Inflammatory macrophage (primary cell): ENCODE data around the gene GPSM1.
"Not testable (repeated sequence)": the region's sequence is repeated elsewhere in the genome, so short reads cannot be mapped to it uniquely, and the experiment has no call there.

Source experiments
- DNase-seq, 2 donors: peaks; one replicate each; pipeline ENCODE4 v3.0.0-alpha.2; 2020 to 2022

Gene GPSM1

DNA sequence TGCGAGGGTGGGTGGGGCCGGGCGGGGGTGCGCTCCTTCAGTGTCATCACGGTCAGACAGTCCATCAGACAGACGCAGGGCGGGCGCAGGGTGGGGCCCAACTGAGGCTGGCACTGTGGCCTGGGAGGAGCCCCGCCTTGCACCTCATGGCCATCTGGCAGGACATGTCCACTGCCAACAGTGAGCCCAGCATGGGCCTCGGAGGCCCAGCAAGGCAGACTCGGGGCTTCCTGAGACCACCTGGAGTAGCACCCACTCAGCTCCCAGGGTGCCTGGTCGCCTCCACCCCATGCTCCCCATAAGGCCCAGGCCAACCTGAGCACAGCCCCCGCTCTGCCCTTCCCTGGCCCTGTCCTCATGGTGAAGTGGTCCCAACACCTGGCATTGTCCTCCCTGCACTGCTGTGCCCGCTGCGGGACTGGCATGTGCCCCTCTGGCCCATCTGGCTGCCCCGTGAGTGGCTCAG, 8.5 kb upstream of the GPSM1 start:
- DNase-seq, result no peak

- not testable (repeated sequence) for DNase-seq
Observed at GRCh38 chr9:136319244-136319643, 8.1 kb upstream of the GPSM1 start.

DNA sequence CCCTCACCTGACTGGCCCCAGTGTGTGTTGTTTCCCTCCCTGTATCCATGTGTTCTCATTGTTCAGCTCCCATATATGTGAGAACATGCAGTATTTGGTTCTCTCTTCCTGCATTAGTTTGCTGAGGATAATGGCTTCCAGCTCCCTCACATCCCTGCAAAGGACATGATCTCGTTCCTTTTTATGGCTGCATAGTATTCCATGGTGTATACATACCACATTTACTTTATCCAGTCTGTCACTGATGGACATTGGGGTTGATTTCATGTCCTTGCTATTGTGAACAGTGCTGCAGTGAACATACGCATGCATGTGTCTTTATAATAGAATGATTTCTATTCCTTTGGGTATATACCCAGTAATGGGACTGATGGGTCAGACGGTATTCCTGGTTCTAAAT, 7.4 kb upstream of the GPSM1 start:
- not testable (repeated sequence) for DNase-seq

DNA sequence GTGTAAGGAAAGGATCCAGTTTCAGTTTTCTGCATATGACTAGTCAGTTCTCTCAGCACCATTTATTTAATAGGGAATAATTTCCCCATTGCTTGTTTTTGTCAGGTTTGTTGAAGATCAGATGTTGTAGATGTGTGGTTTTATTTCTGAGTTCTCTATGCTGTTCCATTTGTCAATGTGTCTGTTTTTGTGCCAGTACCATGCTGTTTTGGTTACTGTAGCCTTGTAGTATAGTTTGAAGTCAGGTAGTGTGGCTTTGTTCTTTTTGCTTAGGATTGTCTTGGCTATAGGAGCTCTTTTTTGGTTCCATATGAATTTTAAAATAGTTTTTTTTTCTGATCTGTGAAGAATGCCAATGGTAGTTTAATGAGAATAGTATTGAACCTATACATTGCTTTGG, 6.4 kb upstream of the GPSM1 start:
- DNase-seq, result not testable (repeated sequence)

DNA sequence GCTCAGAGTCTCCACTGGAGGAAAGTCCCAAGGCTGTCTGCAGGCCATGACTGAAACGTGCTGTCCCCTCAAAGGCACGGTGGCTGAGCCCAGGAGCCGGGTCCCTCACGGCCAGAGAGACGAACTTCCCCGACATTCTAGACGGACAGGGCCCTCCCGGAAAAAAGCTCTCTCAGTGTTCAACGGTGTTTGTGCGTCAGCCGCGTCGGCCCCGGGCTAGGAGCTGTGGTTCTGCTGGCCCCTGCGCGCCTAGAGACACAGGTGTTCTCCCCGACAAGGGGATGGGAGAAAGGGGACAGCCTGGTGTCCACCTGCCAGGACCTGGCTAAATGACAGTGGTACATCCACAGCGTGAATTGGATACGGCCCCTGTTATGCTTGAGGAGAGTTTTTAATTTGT, 5.8 kb upstream of the GPSM1 start:
- no peak for DNase-seq

GRCh38 chr9:136322756-136323330, 4.5 kb upstream of the GPSM1 start:
- DNase-seq, result no peak

- no peak for DNase-seq
Observed at GRCh38 chr9:136323371-136323789, 4.0 kb upstream of the GPSM1 start.

- no peak for DNase-seq
Observed at GRCh38 chr9:136324501-136325300, 2.6 kb upstream of the GPSM1 start.

DNA sequence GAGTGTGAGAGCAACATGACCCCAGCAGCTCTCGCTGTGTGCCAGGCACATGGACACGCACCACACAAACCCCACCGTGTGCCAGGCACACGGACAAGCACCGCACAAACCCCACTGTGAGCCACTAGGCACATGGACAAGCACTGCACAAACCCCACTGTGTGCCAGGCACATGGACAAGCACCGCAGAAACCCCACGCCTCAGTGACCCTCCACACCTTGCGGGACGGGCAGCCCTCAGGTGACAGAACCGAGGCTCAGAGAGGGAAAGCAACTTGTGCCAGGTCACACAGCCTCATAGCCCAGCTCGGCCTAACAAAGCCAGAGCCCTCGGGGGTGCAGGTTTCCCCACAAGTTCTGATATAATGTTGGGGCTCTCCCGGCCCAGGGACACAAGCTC, 2.0 kb upstream of the GPSM1 start:
- DNase-seq, result no peak

DNA sequence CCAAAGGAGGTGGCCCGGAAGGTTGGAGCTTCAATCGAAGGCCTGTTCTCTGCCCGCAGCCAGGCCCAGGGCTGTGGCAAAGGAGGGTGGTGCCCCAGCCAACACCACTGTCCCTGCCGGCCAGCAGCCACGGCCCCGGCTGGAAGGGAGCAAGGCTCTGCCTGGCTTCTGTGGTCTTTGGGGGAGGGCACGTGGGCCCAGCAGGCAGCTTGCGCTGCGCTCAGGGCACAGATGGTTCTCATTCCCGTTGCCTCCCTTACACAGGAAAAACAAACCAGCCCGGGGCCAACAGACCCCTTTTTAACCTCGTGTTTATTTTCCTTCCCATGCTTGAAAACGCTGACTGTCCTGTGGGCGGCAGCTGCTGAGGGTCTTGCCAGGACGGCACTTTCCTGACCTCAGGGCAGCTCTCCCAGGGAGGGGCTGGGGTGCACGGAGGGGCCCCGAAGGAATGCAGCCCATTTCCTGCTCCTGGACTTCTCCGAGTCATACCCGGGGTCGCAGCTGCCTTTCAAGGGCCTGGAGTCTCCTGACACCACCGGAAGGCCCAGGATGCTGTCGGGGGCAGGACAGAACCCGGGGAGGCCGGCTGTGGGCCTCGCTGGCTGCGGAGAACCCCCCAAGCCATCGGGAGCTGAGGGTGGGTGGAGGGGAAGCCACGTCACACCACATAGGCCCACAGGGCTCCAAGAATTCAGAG, 1.1 kb upstream of the GPSM1 start:
- no peak for DNase-seq

DNA sequence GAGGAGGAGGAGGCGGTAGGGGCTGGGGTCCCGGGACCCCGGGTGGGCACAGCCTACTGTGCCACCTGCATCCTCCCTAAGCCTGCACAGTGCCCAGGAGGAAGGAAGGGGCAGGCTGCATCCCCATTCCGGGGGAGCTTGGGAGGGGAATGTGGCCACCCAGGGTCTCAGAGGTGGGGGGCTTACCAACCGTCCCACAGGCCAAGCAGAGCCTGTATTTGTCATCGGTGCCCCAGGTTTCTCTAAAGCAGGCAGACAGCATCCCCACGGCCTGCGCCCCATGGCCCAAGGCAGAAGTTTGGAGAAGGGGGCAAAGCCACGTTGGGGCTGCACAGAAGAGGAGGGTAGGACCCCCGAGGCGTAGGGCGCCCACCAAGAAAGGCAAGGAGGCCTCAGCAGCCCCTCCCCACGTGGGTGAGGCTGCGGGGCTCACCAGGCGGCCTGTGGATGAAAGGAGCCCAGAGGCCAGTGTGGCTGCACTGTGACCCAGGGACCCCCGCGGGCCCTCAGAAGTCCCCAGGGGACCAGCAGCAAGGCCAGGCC, 507 bp upstream of the GPSM1 start:
- DNase-seq, result no peak

DNA sequence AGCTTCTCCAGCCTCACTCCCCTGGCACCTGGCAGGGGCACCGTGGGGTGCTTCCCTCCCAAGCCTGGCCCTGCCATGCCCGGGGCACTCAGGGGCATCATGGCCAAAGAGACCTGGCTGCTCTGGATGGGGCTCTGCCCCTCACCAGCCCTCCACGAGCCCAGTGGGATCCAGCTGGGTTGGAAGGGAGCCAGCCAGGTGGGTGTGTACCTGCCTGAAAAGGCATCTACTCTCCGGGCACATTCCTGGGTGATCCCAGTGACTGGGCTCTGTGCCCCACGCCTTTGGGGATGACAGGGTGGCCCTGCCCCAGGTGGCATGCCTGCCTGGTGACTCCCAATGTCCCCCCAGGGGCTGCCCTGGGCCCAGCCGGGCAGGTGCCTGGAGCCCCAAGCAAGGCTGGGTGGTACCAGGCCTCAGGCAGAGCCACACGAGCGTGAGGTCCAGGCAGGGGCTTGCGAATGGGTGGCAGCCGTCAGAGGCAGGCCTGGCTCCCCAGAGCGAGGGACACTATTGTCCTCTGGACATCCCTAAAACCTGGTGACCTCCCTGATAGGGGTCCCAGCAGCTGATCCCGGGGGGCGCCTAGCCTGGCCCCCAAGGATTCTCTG, 777 bp downstream of the GPSM1 start:
- DNase-seq, result no peak

- DNase-seq, result no peak
Observed at GRCh38 chr9:136328622-136329041, 1.3 kb downstream of the GPSM1 start.

- DNase-seq, result no peak
Observed at GRCh38 chr9:136329211-136329627, 1.9 kb downstream of the GPSM1 start.

DNA sequence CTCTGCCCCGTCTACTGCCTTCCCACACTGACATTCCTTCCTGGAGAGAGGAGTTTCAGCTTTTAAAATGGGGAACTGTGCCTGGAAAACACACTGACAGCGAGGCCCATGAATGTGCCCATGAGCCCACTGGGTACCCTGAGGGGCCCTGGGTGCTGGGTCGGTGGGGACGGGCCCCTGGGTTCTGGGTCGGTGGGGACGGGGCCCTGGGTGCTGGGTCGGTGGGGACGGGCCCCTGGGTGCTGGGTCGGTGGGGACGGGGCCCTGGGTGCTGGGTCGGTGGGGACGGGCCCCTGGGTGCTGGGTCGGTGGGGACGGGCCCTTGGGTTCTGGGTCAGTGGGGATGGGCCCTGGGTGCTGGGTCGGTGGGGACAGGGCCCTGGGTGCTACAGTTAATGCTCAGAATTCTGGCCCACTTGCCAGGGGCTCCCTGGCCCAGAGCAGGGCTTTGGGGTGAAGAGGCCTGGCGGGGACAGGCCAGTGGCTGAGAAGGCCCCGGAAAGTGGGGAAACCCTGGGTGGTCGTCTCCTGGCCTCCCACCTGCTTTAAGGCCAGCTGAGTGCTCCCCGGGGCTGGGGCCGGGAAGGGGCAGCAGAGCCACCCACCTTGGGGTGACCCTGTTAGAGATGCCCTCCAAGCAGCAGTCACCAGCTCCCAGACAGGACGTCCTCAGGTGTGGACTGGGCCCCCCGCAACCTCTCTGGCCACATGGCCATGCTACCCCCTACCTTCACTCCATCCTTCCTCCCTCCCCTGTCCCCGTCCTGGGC, 2.5 kb downstream of the GPSM1 start:
- no peak for DNase-seq

DNA sequence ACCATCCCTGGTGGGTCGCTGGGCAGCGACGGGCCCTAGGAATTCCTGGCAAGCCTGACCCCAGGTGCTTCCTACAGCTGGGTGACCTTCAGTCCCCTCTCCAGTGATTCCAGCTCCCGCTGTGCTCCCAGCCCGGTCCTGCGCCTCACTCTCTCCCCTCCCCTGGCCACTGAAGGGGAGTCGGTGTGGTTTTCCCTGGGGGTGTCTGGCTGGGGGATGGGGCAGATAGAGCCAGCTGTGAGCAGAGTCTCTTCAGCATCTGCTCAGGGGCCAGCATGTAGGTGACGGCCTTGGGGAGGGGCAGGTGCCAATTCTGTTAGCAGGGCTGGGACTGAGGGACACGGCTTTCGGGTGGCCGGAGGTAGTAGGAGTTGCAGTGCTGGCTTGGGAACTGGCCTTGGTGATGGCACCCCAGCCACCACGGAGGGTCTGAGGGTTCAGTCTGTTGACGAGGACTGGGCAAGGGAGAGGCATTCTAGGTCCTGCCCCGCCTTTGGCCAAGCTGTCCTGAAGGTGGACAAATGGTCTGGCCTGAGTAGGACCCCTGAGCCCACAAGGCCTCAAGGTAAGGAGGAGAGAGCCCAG, 3.2 kb downstream of the GPSM1 start:
- no peak for DNase-seq

DNA sequence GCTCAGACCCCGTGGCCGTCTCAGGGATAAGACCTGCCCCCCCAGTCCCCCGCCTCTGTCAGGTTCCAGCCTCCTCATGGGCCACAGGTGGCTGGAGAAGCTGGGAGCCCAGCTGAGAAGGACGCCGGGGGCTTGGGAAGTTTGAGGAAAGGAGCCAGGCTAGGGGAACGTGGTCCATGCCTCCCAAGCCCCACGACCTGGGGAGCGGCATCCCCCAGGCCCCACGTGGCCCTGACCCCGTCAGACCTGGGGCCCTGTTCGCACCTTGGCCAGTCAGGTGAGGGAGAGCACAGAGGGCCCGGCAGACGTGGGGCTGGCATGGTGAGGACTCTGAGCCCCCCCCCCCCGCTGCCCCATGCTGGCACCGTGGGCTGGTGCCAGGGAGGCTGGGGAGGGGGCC, 3.7 kb downstream of the GPSM1 start:
- DNase-seq, result no peak

- no peak for DNase-seq
Observed at GRCh38 chr9:136331556-136332481, 4.5 kb downstream of the GPSM1 start.

DNA sequence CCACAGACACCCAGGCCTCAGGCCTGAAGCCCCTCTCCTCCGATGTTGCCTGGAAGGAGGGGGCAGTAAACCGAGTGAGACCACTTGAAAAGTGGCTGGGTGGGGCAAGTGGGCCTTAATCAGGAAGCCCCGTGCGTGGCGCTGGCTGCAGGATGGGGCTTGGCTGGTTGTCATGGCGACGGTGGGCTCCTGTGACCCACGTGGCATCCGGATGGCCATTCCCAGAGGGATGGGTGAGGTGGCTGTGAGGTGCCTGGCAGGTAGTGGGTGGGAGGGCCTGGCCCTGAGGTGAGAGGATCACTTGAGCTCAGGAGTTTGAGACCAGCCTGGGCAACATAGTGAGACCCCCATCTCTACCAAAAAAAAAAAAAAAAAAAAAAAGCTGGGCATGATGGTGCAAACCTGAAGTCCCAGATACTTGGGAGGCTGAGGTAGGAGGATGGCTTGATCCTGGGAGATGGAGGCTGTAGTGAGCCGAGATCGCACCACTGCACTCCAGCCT, 5.2 kb downstream of the GPSM1 start:
- DNase-seq, result no peak

- no peak for DNase-seq
Observed at GRCh38 chr9:136333045-136333444, 5.7 kb downstream of the GPSM1 start.
